Calu3 (cell line): ENCODE measurements around the gene CELF4. TPM values are rescaled to one million over a fixed set of nuclear protein-coding genes. Genes with fewer than 3 reads are reported as not detected.

ENCODE experiments used
- BruUV-seq: library from RNA; stranded (reverse); fragments of 400-500 nt; replicated peaks from 2 replicates; lab custom pipeline; 2021; lab: Mats Ljungman, UMichigan
- CTCF ChIA-PET: fragments of 300-600 bp; sonication (Branson Sonifier 250); formaldehyde crosslinking; loops from one replicate; lab custom pipeline; 2022; ENCODE audit warnings: antibody characterized with exemption; lab: Charles Lee
- DNase-seq: peaks from one replicate; pipeline ENCODE4 v3.0.0; 2022
- H3K27ac Mint-ChIP-seq: one replicate; pipeline ENCODE4 v1.8.0; 2022; ENCODE audit warnings: mixed read lengths; ENCODE audit not compliant: unreplicated experiment
- H3K27me3 Mint-ChIP-seq: one replicate; pipeline ENCODE4 v1.8.0; 2022; ENCODE audit warnings: mixed read lengths; ENCODE audit not compliant: unreplicated experiment
- H3K36me3 Mint-ChIP-seq: one replicate; pipeline ENCODE4 v1.8.0; 2022; ENCODE audit warnings: mild to moderate bottlenecking, moderate library complexity, mixed read lengths; ENCODE audit not compliant: insufficient read depth, unreplicated experiment
- H3K4me1 Mint-ChIP-seq: one replicate; pipeline ENCODE4 v1.8.0; 2022; ENCODE audit warnings: mild to moderate bottlenecking, low read depth, mixed read lengths; ENCODE audit not compliant: unreplicated experiment
- H3K4me3 Mint-ChIP-seq: one replicate; pipeline ENCODE4 v1.8.0; 2022; ENCODE audit warnings: mild to moderate bottlenecking, low read depth, moderate library complexity, mixed read lengths; ENCODE audit not compliant: unreplicated experiment
- H3K9me3 Mint-ChIP-seq: one replicate; pipeline ENCODE4 v1.8.0; 2022; ENCODE audit warnings: low read depth, mixed read lengths; ENCODE audit not compliant: unreplicated experiment
- CTCF ChIP-seq: fragments of 200-600 bp; IDR thresholded peaks from one replicate; pipeline ENCODE4 v1.8.0; 2022; ENCODE audit warnings: antibody characterized with exemption; ENCODE audit not compliant: unreplicated experiment
- intact Hi-C: fragments of 100-400 bp; cut with micrococcal nuclease; formaldehyde crosslinking; loops from one replicate; pipeline ENCODE4 v1.10.0; 2022; ENCODE audit not compliant: unreplicated experiment
- total RNA-seq: library from RNA; stranded (reverse); gene quantifications from 2 replicates; pipeline ENCODE4 v1.2.3, GENCODE V29; 2022

The CELF4 gene
- total RNA-seq, 1 experiment from 2014 or later, result 7.8 TPM

DNA sequence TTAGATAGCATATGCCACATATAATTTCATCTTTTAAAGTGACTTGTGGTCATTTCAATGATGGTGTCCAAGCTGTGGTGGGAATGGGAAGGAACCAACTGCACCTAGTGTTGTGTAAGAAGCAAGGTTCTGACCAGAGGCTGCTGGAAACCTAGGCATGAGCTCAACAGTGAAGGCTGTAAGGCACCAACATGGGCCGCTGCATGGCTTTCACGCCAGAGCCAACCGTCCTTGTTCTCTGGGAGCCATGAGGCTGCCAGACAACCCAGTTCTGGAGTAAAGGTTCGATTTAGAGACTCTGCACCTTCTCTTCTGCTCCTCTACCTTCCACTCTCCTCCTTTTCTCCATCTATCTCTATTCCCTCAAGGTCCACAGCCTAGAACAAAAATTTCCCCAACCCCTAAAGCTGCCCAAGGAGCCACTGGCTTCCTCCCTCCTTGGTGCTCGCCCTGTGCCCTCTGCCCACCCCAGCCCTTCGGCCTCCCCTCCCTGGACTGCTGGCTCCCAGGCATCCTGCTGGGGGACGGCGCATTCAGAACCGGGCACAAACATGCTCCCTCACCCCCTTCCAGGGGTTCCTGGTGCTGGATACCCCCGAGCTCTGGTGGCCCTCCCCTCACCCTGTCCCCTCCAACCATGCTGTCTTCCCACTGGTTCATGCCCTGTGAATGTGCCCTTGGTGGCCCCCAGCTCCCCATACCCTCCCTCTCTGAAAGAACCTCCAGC, 305.1 kb downstream of the CELF4 start:
- no peaks in the 10 kb centered on the region for H3K36me3 Mint-ChIP-seq
- H3K27ac Mint-ChIP-seq, result no peak overlapping the region
- TF ChIP-seq CTCF, result no peak
- no peaks in the 10 kb centered on the region for H3K4me1 Mint-ChIP-seq
- CTCF ChIA-PET, result no interaction called here
- H3K9me3 Mint-ChIP-seq, result no peaks in the 10 kb centered on the region
- intact Hi-C loops, result no loop called here
- no peak for DNase-seq
- no peak overlapping the region for H3K4me3 Mint-ChIP-seq
- no TSS peak for BruUV-seq
- peaks cover 93% of the 10 kb centered on the region for H3K27me3 Mint-ChIP-seq

DNA sequence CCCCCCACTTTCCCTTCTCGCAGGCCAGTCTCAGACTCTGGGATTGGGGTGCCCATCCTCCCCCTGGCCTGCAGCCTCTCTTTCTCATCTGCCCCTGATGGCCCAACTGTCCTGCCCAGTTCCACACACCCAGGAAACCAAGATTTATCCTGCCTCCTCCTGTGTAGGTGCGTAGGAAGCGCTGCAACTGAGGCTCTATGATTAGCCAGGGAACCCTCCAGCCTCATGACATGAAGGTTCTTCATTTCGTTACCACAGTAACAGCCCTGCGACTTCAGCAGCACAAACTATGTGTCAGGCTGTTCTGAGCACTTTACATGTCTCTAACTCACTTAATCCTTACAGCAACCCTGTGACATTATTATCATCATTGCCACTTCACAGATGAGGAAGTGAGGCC, 305.9 kb downstream of the CELF4 start:
- Mint-ChIP-seq H3K36me3 (peaks cover under 1% of the 10 kb centered on the region), H3K27me3 (peaks cover 85% of the 10 kb centered on the region), H3K27ac (no peak overlapping the region), H3K9me3 (no peaks in the 10 kb centered on the region), H3K4me3 (no peak overlapping the region), H3K4me1 (no peaks in the 10 kb centered on the region)
- DNase-seq, result no peak
- intact Hi-C loops, result loop anchor here (5.0 to 10.0 kb wide), 2 partner anchors 312 to 425 kb away; no protein-coding TSS in a partner anchor
- CTCF ChIA-PET, result no interaction called here
- BruUV-seq, result no TSS peak
- TF ChIP-seq CTCF, result no peak

- H3K9me3 Mint-ChIP-seq, result no peaks in the 10 kb centered on the region
- TF ChIP-seq CTCF, result no peak
- H3K27me3 Mint-ChIP-seq, result peaks cover 76% of the 10 kb centered on the region
- intact Hi-C loops, result loop anchor here (5.0 to 10.0 kb wide), 2 partner anchors 312 to 424 kb away; no protein-coding TSS in a partner anchor
- DNase-seq, result no peak
- peaks cover 7% of the 10 kb centered on the region for H3K36me3 Mint-ChIP-seq
- H3K27ac Mint-ChIP-seq, result no peak overlapping the region
- no peaks in the 10 kb centered on the region for H3K4me1 Mint-ChIP-seq
- CTCF ChIA-PET, result no interaction called here
- no TSS peak for BruUV-seq
- H3K4me3 Mint-ChIP-seq, result no peak overlapping the region
Observed at GRCh38 chr18:37258819-37259218, 306.8 kb downstream of the CELF4 start.

GRCh38 chr18:37258131-37258530, 307.5 kb downstream of the CELF4 start:
- Mint-ChIP-seq H3K36me3 (peaks cover 14% of the 10 kb centered on the region), H3K4me3 (no peak overlapping the region), H3K9me3 (no peaks in the 10 kb centered on the region), H3K27me3 (peaks cover 70% of the 10 kb centered on the region), H3K27ac (no peak overlapping the region), H3K4me1 (no peaks in the 10 kb centered on the region)
- no TSS peak for BruUV-seq
- no peak for TF ChIP-seq CTCF
- DNase-seq, result no peak
- intact Hi-C loops, result loop anchor here (5.0 to 10.0 kb wide), 2 partner anchors 311 to 423 kb away; no protein-coding TSS in a partner anchor
- CTCF ChIA-PET, result no interaction called here
